ENCODE results near the gene VTN.

The VTN gene

GRCh38 chr17:28371245-28372202, 1.4 kb upstream of the VTN start, which contains the start of gene SARM1:
Gene SARM1, plus strand, starts transcription at chr17:28371694. Its CDS starts 339 bp downstream, at chr17:28372033.
- no peak for DNase-seq (ENCODE audit: low read depth)
- no peak for TF ChIP-seq CTCF (IDR thresholded peaks at IDR 0.05; ENCODE audit: control insufficient read depth, extremely low read depth, insufficient read depth)
- H3K4me3 ChIP-seq (ENCODE audit: low read depth, low read length), result no peak within 1 kb of the TSS

- no peak for DNase-seq (ENCODE audit: low read depth)
- TF ChIP-seq CTCF (IDR thresholded peaks at IDR 0.05; ENCODE audit: control insufficient read depth, extremely low read depth, insufficient read depth), result no peak
- H3K4me3 ChIP-seq (ENCODE audit: low read depth, low read length), result no peak overlapping the region
These were observed 617 bp upstream of the VTN start for GRCh38 chr17:28370744-28371103.

GRCh38 chr17:28369684-28370034, 448 bp downstream of the VTN start:
- no peak for TF ChIP-seq CTCF (IDR thresholded peaks at IDR 0.05; ENCODE audit: control insufficient read depth, extremely low read depth, insufficient read depth)
- DNase-seq (ENCODE audit: low read depth), result no peak
- no peak overlapping the region for H3K4me3 ChIP-seq (ENCODE audit: low read depth, low read length)

- no peak overlapping the region for H3K4me3 ChIP-seq (ENCODE audit: low read depth, low read length)
- DNase-seq (ENCODE audit: low read depth), result no peak
- no peak for TF ChIP-seq CTCF (IDR thresholded peaks at IDR 0.05; ENCODE audit: control insufficient read depth, extremely low read depth, insufficient read depth)
These were observed 1.0 kb downstream of the VTN start for GRCh38 chr17:28368915-28369683.

GRCh38 chr17:28368306-28368831, 1.7 kb downstream of the VTN start:
- DNase-seq (ENCODE audit: low read depth), result no peak
- no peak for TF ChIP-seq CTCF (IDR thresholded peaks at IDR 0.05; ENCODE audit: control insufficient read depth, extremely low read depth, insufficient read depth)
- H3K4me3 ChIP-seq (ENCODE audit: low read depth, low read length), result no peak overlapping the region

- no peak overlapping the region for H3K4me3 ChIP-seq (ENCODE audit: low read depth, low read length)
- TF ChIP-seq CTCF (IDR thresholded peaks at IDR 0.05; ENCODE audit: control insufficient read depth, extremely low read depth, insufficient read depth), result no peak
- no peak for DNase-seq (ENCODE audit: low read depth)
These were observed 2.3 kb downstream of the VTN start for GRCh38 chr17:28367641-28368305.
